GM19397 (cell line): ENCODE measurements around the gene PSMA1.
"Not testable (repeated sequence)": the region's sequence is repeated elsewhere in the genome, so short reads cannot be mapped to it uniquely, and the experiment has no call there.

Source experiments
- ATAC-seq: cut with Tn5 transposase; IDR thresholded peaks from one replicate; pipeline ENCODE4 v1.9.1; 2021; ENCODE audit warnings: mild to moderate bottlenecking, moderate library complexity; ENCODE audit not compliant: unreplicated experiment

Gene PSMA1

DNA sequence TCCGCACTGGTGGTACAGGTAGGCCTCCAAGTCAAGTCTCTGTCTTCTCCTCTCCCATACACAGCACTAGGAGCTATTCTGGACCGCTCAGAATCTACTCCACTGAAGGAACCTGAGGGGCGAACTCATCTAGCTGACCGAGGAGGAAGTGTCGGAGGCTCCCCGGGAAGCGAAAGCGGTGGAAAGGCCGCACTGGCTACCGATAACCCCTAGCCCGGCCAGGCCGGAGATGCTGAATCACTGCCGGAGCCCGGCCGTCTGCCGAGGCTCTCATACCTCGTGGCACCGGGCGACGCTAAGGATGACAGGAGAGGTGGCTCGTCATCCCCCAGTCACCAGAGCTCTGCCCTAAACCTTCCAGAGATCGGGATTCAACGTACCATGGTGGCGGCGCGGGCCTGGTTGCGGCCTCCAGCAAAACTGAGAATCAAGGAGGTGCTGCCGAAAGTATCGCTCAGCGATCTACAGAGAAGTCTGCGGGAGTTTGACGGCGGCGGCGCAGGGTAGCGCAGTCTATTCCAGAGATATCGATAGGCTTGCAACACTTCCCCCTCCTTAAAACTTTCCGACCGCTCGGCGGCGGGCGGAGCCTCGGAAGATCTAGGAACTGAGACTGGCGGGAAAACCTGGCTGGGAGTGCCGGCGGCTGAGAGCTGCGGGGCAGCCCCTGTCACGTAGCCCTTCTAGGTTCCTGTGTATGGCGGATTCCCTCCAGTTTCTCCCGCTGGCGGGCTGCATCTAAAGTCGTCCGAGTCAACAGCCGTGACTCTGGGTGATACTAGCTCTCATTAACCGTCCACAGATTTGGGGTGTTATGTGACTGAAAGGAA lies at the start of gene PSMA1:
Gene PSMA1, minus strand, starts transcription at position 470 of the 830 bp plus-strand sequence. Its CDS starts 87 bp downstream, at position 383.
- ATAC-seq, result peak; percentile 91

DNA sequence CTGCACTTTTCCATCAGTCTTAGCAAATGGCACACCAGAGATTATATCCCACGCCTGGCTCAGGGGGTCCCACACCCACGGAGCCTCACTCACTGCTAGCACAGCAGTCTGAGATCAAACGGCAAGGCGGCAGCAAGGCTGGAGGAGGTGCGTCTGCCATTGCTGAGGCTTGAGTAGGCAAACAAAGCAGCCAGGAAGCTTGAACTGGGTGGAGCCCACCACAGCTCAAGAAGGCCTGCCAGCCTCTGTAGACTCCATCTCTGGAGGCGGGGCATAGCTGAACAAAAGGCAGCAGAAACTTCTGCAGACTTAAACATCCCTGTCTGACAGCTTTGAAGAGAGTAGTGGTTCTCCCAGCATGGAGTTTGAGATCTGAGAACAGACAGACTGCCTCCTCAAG lies 49.3 kb upstream of the PSMA1 start:
- ATAC-seq, result not testable (repeated sequence)

DNA sequence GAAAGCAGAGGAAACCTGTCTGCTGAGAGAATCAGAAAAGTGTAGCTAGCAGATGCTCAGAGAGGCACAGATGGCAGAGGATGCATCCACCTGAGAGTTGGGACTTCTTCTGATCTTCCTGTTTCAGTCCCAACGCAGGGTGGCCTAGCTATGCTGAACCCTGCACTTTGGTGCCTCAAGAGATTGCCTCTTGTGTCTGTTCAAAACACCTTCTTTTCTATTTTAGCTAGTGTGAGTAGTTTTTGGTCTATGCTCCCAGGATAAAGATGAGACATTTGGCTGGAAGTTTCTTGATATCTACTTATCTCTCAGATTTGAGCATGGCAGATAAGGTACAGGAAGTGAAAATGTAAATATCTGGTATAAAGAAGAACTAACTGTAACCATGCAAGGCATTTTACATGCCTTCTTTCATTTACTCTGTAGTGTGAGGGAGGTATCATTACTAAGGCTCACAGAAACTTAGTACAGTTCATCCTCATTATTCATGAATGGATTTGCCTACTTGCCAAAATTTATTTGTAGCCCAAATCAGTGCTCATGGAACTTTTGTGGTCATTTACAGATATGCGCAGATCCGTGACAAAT lies 47.0 kb upstream of the PSMA1 start:
- no peak for ATAC-seq

DNA sequence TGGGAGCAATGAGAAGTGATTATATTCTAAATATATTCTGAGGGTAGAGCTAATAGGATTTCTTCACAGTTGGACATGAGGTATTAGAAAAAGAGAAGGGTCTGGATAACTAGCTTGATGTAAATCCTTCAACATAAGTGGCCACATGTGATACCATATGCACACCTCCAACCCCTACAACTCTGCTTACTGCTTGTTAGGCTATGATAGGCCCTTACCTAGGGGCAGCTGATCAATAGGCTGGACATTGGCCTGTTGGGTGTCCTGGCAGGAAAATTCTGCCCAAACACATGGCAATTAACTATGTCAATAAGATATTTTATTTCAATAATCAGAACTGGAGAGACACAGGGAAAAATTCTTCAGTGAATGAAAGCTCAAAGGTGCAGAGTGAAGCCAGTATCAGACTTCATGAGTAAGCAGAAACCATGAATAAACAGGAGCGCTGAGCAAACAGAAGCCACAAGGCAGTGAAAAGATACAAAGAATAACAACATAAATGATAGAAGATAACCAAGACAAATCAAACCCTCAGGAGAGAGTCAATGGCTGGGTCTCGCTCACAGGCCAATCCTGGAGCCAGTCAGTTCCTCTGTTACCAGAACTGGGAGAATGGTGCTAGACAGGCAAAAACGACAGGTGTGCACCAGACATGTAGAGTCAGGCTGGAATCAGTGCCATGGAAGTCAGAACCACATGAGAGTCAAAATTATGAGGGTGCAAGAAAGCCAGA lies 46.3 kb upstream of the PSMA1 start:
- no peak for ATAC-seq

DNA sequence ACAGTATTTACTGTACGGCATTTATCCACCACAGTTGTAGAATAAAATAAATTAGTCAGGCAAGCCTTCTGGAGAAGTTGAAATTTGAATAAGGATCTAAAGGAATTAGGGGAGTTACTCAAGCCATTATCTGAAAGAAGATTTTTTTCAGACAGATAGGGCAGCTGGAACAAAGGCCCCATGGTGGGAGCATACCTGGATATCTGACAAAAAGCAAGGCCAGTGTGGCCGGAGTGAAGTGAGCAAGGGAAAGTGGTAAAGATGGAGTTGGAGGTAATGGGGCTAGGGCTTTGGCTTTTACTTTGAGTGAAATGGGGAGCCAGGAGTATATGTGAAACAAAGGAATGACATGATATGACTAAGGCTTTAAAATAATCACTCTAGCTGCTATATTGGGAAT lies 45.7 kb upstream of the PSMA1 start:
- ATAC-seq, result no peak

DNA sequence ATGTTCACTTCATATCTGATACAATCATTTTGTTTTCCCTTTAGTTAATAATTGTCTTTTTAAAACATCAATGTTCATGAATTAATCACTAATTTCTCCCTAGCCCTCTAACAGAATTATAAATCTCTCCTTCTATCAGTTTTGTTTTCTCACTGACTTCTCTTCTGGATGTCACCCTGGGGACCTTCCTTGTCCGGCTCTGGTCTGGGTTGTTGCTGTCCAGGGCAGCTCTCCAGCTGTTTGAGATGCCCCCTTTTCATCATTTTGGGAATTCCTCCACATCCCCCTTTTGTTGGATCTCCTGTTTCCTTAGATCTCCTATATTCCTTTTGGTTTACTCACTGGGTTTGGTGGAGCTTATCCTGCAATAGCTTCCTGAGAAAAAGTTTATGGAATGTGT lies 35.6 kb upstream of the PSMA1 start:
- no peak for ATAC-seq

DNA sequence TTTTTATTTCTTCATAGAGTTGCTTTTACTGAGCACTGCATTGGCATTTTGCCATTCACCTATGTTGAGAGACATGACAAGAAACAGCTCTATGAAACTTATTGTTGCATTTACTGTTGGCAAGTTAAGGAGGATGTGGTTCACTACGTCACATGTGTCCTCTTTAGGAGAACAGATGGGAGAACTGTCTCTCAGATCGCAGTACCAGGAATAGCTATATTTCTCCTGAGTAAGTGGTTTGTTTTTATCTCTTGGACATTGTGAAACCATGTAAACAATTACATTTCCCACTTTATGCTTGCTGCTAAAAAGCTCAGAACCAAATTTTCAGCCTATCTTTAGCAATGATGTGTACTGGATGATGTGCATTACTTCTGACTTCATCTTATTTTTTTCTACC lies 34.8 kb upstream of the PSMA1 start:
- no peak for ATAC-seq

DNA sequence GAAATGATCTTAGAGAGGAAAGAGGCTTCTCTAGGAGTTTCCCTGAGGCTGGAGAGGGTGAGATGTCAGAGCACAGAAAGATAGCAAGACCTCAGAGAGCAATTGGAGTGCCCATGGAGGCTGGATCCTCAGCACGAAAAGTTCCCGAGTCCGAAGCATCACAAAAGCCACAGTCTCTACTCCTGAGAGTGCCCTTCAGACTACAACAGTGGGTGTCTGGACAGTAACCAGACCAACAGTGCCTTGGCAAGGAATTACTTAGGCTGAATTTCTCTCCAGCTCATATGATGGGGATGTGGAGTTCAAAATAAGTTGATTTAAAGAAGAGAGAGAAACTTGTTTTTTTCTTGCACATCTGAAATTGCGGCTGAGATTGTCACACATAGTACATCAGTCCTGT lies 31.9 kb upstream of the PSMA1 start:
- no peak for ATAC-seq

DNA sequence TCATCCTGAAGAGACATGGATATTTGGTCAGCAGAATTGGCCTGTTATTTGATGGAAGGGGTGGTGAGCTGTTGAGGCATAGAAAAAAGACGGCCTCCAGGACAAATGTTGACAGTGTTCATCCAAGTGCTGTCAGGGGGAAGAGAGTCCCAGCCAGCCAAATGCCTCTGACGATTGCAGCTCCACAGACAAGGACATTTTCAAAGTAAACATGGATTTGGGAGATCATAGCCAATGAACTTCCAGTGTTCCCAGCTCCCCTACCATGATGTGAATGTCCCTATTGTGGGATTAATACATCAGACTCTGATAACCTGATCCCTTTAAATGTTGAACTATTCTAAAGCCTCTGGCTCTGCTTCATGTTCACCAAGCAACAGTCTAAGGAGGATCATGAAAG lies 31.2 kb upstream of the PSMA1 start:
- ATAC-seq, result no peak

DNA sequence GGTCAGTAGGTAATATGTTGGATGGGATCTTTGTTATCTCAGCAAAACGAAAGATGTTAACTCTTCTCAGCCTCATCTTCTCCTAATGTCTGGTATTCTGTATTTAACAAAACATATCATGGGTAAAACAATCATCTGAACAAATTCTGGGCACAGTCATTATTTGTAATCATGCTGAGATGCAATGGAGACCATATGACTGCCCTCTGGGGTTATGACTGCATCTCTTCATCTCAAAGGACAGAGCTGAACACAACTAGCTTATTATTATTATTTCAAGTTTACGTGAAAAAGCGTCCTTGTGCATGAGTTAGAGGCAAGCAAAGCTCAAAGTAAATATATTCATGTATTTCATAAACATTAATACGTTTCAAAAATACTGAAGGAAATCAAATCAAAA lies 29.7 kb upstream of the PSMA1 start:
- no peak for ATAC-seq

DNA sequence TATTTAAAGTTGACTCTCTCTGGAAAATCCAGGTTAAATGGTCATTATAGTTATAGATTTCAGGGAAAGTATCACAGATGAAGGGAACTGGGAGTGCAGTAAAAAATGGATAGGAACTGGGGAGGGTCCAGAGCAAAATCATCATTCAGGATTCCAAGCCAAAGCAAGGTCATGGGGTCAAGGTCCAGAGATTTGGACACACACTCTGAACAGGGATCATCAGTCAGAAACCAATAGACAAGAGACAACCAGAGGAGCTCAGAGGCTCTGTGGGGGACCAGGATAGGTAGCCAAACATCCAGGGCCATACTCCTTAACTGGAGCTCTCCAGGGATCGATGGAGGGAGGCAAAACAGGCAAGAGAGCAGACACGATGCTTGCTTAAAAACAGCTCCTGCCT lies 27.3 kb upstream of the PSMA1 start:
- ATAC-seq, result no peak

DNA sequence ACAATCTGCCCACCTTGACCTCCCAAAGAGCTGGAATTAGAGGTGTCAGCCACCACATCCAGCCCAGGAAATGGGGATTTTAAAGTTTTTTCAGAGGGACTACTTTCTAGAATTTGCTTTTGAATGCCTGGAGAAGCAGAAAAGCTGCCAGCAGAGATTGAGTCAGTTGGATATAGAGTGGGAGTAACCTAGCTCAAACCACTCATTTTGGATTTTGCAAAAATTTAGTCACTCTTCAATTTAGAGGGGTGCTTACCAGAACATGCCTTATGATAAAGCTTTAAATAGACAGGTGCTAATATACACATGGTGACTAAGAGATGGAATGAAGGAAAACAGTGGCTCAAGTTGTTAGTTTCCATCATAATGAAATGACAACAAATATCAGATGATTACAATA lies 26.5 kb upstream of the PSMA1 start:
- ATAC-seq, result no peak

DNA sequence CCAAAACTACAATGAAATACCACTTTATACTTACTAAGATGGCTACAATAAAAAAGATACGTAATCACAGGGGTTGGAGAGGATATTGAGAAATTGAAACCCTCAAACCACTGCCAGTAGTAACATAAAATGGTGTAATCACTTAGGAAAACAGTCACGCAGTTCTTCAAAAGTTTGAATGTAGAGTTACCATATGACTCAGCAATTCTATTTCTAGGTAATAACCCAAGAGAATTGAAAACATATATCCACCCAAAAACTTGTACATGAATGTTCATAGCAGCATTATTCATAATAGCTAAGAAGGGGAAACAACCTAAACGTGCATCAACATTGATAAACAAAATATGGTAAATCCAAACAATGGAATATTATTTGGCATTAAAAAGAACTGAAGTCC lies 24.4 kb upstream of the PSMA1 start:
- peak; percentile 52 for ATAC-seq

DNA sequence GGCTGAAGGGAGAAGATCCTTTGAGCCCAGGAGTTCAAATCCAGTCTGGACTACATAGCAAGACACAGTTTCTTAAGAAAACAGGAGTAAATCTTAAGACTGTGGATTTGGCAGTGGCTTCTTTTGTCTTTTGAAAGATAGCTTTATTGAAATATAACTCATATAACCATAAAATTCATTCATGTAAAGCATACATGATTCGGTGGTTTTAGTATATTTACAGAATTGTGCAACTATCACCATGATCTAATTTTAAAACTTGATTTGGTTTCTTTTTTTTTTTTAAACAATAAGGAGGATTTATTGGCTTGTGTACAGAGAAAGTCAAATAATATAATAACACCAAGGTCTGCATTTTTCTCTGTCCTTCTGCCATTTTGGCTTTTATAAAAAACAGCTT lies 23.1 kb upstream of the PSMA1 start:
- ATAC-seq, result no peak

DNA sequence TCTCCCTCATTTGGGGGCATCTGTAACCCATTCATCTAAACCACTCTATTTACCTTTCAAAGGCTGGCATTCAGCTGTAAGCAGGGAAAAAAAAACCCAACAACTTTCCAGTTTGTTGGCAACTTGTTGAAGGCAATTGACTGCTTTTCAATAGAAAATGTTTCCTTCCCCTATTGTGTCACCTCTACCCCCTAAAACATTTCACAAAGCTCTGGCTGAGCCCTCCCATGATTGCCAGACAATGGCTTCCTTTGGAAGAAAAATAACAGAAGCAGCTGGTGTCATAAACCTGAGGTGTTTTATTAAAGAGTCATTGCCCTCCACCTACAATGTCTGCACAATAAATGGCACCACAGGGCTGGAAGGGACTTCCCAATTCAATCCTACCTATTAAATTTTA lies 22.1 kb upstream of the PSMA1 start:
- ATAC-seq, result no peak

DNA sequence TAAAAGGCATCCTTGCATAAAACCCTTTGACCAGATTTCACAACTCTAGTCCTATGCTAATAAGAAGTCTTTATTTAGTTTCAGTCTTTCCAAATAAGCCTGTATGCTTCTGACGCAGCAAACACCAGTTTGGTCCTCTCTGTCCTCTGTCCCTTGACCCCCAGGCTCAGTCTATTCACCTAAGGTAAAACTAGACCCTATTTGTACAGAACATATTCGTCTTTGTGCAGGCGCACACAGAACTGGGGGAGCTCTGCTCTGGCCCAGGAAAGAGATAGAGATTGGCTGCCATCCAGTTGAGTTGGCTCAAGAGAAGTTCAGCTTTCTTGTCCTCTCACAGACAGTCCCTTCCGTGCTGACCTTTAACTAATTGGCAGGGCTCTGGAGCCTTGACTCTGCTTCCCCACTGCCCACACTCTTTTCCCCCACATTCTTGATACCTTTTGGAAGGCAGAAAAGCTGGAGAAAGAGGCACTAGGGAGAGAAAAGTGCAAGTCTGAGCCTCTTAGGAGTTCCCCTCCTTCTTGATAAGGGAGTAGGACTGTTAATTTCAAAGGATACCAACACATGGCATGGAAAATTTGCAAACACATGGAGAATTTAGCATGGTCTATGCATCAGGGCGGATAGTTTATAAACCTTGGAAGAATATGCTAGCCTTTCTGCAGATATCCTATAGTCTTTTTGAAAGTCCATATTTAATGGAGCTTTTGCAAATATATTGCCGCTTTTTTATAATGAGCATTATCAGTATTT lies 21.2 kb upstream of the PSMA1 start:
- no peak for ATAC-seq

DNA sequence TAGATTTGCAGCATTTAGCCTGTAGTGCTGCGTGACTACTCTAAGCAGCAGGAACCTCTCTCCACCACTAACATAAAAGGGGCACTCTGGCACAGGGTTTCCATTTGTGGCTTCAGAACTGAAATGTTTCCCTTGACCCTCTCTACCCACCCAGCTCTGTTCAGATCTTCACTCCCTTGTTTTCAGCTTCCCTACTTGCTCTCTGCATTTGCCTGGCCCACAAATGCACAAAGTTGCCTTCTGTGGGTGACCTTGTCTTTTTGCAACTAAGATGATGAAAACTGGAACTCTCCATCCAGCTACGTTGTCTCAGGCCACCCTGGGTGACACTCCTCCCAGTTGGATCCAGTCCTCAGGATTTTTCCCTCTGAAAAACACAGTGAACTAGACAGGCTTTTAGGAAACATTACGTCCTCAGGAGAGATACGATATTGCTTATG lies 19.8 kb upstream of the PSMA1 start:
- no peak for ATAC-seq

DNA sequence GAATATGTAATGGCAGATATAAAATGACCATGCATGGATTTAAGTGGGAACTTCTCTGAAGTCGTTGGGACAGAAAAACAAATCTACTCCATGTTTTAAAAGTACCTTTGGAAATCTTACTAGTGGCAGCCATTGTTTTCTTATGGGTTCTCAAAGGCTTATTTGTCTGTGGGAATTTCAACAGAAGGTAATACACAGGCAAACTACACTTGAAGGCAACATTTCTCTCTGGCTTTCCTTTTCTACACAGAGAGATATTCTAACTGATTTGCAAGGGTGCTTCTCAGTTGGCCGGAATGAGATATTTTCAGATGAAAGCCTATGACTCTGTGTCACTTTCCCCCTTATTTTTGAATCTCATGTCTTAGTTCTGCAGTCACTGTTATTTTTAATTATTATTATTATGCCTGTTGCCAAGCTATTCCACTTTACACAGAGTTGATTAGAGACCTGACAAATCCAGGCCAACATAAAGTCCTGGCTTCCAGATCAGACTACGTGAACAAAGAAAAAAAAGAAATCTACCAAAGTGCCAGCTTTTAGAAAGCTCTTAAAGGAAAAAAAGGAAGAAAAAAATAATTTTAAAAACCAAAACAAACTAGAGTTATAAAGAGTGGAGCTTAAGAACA lies 18.9 kb upstream of the PSMA1 start:
- no peak for ATAC-seq

DNA sequence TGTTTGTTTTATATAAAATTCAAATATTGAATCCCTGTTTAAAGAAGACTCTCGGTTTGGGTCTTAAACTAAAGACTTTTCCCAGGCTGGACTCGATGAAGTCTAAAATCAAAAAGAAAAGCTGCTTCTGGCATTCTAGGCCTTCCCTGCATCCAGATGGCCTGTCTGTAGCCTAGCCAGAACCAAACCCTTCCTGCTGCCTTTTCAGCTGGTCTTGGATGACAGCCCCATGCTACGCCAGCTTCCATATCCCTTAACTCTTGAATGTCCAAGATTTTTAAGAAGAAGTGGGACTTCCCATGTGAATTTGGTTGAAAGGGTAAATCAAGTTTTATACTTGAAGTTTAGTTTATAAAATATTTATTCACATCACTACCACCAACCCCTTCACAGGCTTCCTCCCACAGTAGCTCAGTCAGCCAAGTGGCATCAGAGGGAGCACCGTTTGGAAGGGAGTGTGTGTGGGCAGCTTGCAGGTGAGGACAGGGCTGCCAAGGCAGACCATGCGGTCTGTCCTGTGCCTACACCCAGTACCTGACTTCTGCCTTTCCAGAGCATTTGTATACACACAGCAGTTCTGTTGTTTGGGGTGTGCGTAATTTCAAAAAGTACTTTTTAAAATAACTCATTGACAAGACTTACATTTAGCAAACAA lies 18.2 kb upstream of the PSMA1 start:
- ATAC-seq, result no peak

DNA sequence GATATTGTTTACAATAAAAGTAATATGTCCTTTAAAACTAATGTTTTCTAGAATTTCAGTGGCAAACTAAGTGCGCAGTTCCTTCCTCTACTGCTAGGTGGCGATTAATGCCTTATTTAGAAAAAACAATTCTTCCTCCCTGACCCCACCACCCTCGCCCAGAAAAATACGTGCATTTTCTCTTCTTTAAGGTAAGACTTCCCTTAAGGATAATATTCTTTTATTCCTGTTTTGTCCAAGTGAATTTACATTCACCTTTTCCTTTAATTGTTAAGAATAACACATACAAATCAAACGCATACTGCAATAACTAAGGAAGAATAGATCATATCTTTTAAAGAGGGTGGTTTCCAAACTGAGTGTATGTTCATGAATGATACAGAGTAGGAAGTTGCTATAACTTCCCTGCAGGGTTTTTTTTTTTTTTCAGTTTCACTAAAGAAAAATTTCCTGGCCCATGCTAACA lies 17.0 kb upstream of the PSMA1 start:
- no peak for ATAC-seq
